HG03039 (cell line): Measurements from ENCODE around the gene KLHDC4.
"Not testable (repeated sequence)": the region's sequence is repeated elsewhere in the genome, so short reads cannot be mapped to it uniquely, and the experiment has no call there.

ENCODE experiments used
- ATAC-seq: cut with Tn5 transposase; IDR thresholded peaks from one replicate; pipeline ENCODE4 v1.9.1; 2021; ENCODE audit warnings: mild to moderate bottlenecking, moderate library complexity; ENCODE audit not compliant: unreplicated experiment

Gene KLHDC4

GRCh38 chr16:87788730-87789436 is 23.1 kb upstream of the KLHDC4 start:
- not testable (repeated sequence) for ATAC-seq

- not testable (repeated sequence) for ATAC-seq
Observed at GRCh38 chr16:87787451-87788091, 21.8 kb upstream of the KLHDC4 start.

- ATAC-seq = no peak
Observed at GRCh38 chr16:87784812-87785211, 19.0 kb upstream of the KLHDC4 start.

- no peak for ATAC-seq
Observed at GRCh38 chr16:87782033-87782432, 16.2 kb upstream of the KLHDC4 start.

GRCh38 chr16:87780385-87780989 is 14.7 kb upstream of the KLHDC4 start:
- ATAC-seq = no peak

GRCh38 chr16:87778830-87779579 is 13.2 kb upstream of the KLHDC4 start:
- peak; percentile 43 for ATAC-seq

GRCh38 chr16:87778476-87778829 is 12.7 kb upstream of the KLHDC4 start:
- no peak for ATAC-seq

GRCh38 chr16:87773836-87774235 is 8.1 kb upstream of the KLHDC4 start:
- ATAC-seq = not testable (repeated sequence)

- not testable (repeated sequence) for ATAC-seq
Observed at GRCh38 chr16:87767456-87767855, 1.7 kb upstream of the KLHDC4 start.

GRCh38 chr16:87766485-87766797 is 655 bp upstream of the KLHDC4 start:
- ATAC-seq = no peak

- peak; percentile 9 for ATAC-seq
Observed at GRCh38 chr16:87765473-87765775, 362 bp downstream of the KLHDC4 start.

- ATAC-seq = peak; percentile 5
Observed at GRCh38 chr16:87764600-87765472, 950 bp downstream of the KLHDC4 start.

GRCh38 chr16:87762620-87763019 is 3.2 kb downstream of the KLHDC4 start:
- ATAC-seq = no peak

- no peak for ATAC-seq
Observed at GRCh38 chr16:87762071-87762571, 3.7 kb downstream of the KLHDC4 start.

GRCh38 chr16:87761060-87761459 is 4.7 kb downstream of the KLHDC4 start:
- no peak for ATAC-seq

- ATAC-seq = no peak
Observed at GRCh38 chr16:87757841-87758426, 7.9 kb downstream of the KLHDC4 start.

- no peak for ATAC-seq
Observed at GRCh38 chr16:87754535-87754934, 11.3 kb downstream of the KLHDC4 start.

GRCh38 chr16:87747626-87748414 is 18.0 kb downstream of the KLHDC4 start:
- ATAC-seq = no peak

GRCh38 chr16:87746178-87746577 is 19.6 kb downstream of the KLHDC4 start:
- no peak for ATAC-seq
